ENCODE data around the gene CAMTA1.

Gene CAMTA1

GRCh38 chr1:6858596-6858995 is 73.3 kb downstream of the CAMTA1 start:
- DNase-seq, result no peak

- DNase-seq, result peak; percentile 63
Measured at GRCh38 chr1:6859415-6860343, 74.4 kb downstream of the CAMTA1 start.

GRCh38 chr1:6860401-6860800 is 75.1 kb downstream of the CAMTA1 start:
- no peak for DNase-seq

- DNase-seq, result no peak
Measured at GRCh38 chr1:6861075-6861724, 75.9 kb downstream of the CAMTA1 start.

- no peak for DNase-seq
Measured at GRCh38 chr1:6862906-6863305, 77.7 kb downstream of the CAMTA1 start.

- DNase-seq, result no peak
Measured at GRCh38 chr1:6864166-6864565, 78.9 kb downstream of the CAMTA1 start.

- no peak for DNase-seq
Measured at GRCh38 chr1:6866825-6867224, 81.6 kb downstream of the CAMTA1 start.

- DNase-seq, result no peak
Measured at GRCh38 chr1:6867321-6867720, 82.1 kb downstream of the CAMTA1 start.

GRCh38 chr1:6867729-6868659 is 82.7 kb downstream of the CAMTA1 start:
- DNase-seq, result no peak

- DNase-seq, result no peak
Measured at GRCh38 chr1:6868660-6869380, 83.6 kb downstream of the CAMTA1 start.

GRCh38 chr1:6869545-6869944 is 84.3 kb downstream of the CAMTA1 start:
- no peak for DNase-seq

GRCh38 chr1:6870086-6870485 is 84.8 kb downstream of the CAMTA1 start:
- DNase-seq, result no peak

- DNase-seq, result no peak
Measured at GRCh38 chr1:6870571-6870970, 85.3 kb downstream of the CAMTA1 start.

- DNase-seq, result no peak
Measured at GRCh38 chr1:6871300-6871972, 86.2 kb downstream of the CAMTA1 start.

GRCh38 chr1:6872573-6873261 is 87.5 kb downstream of the CAMTA1 start:
- DNase-seq, result no peak

- DNase-seq, result no peak
Measured at GRCh38 chr1:6873298-6874015, 88.2 kb downstream of the CAMTA1 start.

GRCh38 chr1:6874298-6874697 is 89.0 kb downstream of the CAMTA1 start:
- no peak for DNase-seq

GRCh38 chr1:6880951-6881690 is 95.9 kb downstream of the CAMTA1 start:
- no peak for DNase-seq

GRCh38 chr1:6882414-6882813 is 97.2 kb downstream of the CAMTA1 start:
- no peak for DNase-seq

GRCh38 chr1:6884652-6885153 is 99.4 kb downstream of the CAMTA1 start:
- DNase-seq, result no peak

Data from SHP77 treated with DMSO at 0.1 percent for 48 hours (cell line).